Tibial artery (tissue), 4 donors: Measurements from ENCODE around the gene MRFAP1.
"Not testable (repeated sequence)": the region's sequence is repeated elsewhere in the genome, so short reads cannot be mapped to it uniquely, and the experiment has no call there.

Experiments
- DNase-seq, 2 donors: peaks; one replicate each; pipeline ENCODE4 v3.0.0-alpha.2; 2019
- H3K27ac ChIP-seq, 2 donors: fragments of 200-600 bp; sonication (generic) in 1 of 2; 1 replicate in 1 of 2; 2 replicates in 1 of 2; pipeline ENCODE4 v1.5.1; 2018 to 2019; ENCODE audit warnings: mild to moderate bottlenecking in 1 of 2
- H3K27me3 ChIP-seq, 2 donors: fragments of 200-600 bp; sonication (generic) in 1 of 2; one replicate each; pipeline versions ENCODE4 v1.5.1 to v1.6.0; 2016 to 2019
- H3K36me3 ChIP-seq, 3 donors: fragments of 200-600 bp; sonication (generic) in 2 of 3; one replicate each; pipeline ENCODE4 v1.5.1; 2016 to 2019; ENCODE audit warnings: mild to moderate bottlenecking in 2 of 3
- H3K4me1 ChIP-seq, 4 donors: fragments of 200-600 bp; sonication (generic) in 2 of 4; 1 replicate in 3 of 4; 2 replicates in 1 of 4; pipeline ENCODE4 v1.5.1; 2016 to 2019
- H3K4me3 ChIP-seq, 2 donors: fragments of 200-600 bp; sonication (generic) in 1 of 2; 1 replicate in 1 of 2; 2 replicates in 1 of 2; pipeline ENCODE4 v1.5.1; 2018 to 2019; ENCODE audit warnings: mild to moderate bottlenecking in 2 of 2
- H3K9me3 ChIP-seq, 3 donors: fragments of 200-600 bp; sonication (generic) in 1 of 3; one replicate each; pipeline ENCODE4 v1.5.1; 2016 to 2019
- intact Hi-C: fragments of 100-400 bp; cut with DNase I; formaldehyde crosslinking; loops from one replicate; pipeline ENCODE4 v1.15.0; 2023; ENCODE audit warnings: low total_unique reads
- TF ChIP-seq, protein P1 (sequence below), 2 experiments: fragments of 200-600 bp in 1 of 2; fragments of 450-650 bp in 1 of 2; IDR thresholded peaks; one replicate each; pipeline ENCODE4 v1.5.1; 2017 to 2019; ENCODE audit warnings: antibody characterized with exemption in 2 of 2, mild to moderate bottlenecking in 1 of 2, moderate library complexity in 1 of 2

MRFAP1 gene

DNA sequence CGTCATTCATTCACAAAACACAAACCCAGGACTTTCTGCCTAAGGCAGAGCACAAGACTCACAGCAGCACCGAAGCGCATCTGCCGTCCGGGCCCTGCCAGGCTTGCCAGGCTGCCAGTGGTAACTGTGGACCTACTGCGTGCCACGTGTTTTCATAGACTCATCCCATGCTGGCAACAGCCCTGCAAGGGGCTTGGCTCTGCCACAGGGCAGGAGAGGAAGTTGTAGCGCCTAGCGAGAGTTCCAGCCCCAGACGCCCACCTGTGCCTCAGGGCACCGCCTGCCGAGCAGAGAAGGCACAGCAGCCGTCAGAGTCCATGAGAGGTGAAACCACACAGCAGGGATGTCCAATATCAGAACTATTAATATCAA, 18.9 kb upstream of the MRFAP1 start:
- intact Hi-C loops = no loop called here
- H3K36me3 ChIP-seq = peaks cover 22 to 54% (median 43%) of the 10 kb centered on the region in 3 donors
- H3K4me3 ChIP-seq = no peak overlapping the region
- TF ChIP-seq, protein P1, sequence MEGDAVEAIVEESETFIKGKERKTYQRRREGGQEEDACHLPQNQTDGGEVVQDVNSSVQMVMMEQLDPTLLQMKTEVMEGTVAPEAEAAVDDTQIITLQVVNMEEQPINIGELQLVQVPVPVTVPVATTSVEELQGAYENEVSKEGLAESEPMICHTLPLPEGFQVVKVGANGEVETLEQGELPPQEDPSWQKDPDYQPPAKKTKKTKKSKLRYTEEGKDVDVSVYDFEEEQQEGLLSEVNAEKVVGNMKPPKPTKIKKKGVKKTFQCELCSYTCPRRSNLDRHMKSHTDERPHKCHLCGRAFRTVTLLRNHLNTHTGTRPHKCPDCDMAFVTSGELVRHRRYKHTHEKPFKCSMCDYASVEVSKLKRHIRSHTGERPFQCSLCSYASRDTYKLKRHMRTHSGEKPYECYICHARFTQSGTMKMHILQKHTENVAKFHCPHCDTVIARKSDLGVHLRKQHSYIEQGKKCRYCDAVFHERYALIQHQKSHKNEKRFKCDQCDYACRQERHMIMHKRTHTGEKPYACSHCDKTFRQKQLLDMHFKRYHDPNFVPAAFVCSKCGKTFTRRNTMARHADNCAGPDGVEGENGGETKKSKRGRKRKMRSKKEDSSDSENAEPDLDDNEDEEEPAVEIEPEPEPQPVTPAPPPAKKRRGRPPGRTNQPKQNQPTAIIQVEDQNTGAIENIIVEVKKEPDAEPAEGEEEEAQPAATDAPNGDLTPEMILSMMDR (IDR thresholded peaks at IDR 0.05) = no peak
- H3K27ac ChIP-seq = no peak overlapping the region
- H3K4me1 ChIP-seq = no peaks in the 10 kb centered on the region
- H3K9me3 ChIP-seq = no peaks in the 10 kb centered on the region
- H3K27me3 ChIP-seq = no peaks in the 10 kb centered on the region
- DNase-seq = no peak

GRCh38 chr4:6622744-6623143, 17.7 kb upstream of the MRFAP1 start:
- intact Hi-C loops = no loop called here
- Histone ChIP-seq H3K36me3 (peaks cover 17 to 42% (median 31%) of the 10 kb centered on the region in 3 donors), H3K4me3 (no peak overlapping the region), H3K27me3 (no peaks in the 10 kb centered on the region), H3K27ac (no peak overlapping the region), H3K4me1 (no peaks in the 10 kb centered on the region), H3K9me3 (no peaks in the 10 kb centered on the region)
- TF ChIP-seq, protein P1 (IDR thresholded peaks at IDR 0.05) = no peak
- DNase-seq = no peak

DNA sequence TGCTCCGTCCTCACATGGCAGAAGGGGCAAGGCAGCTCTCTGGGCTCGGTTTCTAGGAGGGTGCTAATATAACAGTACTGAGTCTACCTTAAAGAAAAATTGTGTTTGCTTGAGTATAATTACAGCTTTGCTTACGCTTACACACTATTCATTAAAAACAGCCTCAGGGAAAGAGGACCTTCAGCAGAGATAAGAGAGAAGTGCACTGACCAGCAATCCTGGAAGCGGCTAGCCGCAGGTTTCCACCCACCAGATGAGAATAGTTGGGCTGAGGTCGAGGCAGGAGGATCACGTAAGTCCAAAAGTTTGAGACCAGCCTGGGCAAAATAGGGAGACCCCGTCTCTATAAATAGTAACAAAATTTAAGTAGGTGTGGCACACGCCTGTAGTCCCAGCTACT, 15.2 kb upstream of the MRFAP1 start:
- Histone ChIP-seq H3K4me1 (no peaks in the 10 kb centered on the region), H3K27ac (no peak overlapping the region), H3K36me3 (peaks cover 0 to 17% (median 7%) of the 10 kb centered on the region in 3 donors), H3K27me3 (no peaks in the 10 kb centered on the region), H3K9me3 (no peaks in the 10 kb centered on the region), H3K4me3 (no peak overlapping the region)
- intact Hi-C loops = no loop called here
- no peak for DNase-seq
- TF ChIP-seq, protein P1 (IDR thresholded peaks at IDR 0.05) = no peak

- no peak overlapping the region for H3K27ac ChIP-seq
- peak in 1 of 2 donors; percentile 12 for DNase-seq
- H3K36me3 ChIP-seq = peaks cover 0 to 9% (median 4%) of the 10 kb centered on the region in 3 donors
- no peaks in the 10 kb centered on the region for H3K4me1 ChIP-seq
- H3K4me3 ChIP-seq = no peak overlapping the region
- TF ChIP-seq, protein P1 (IDR thresholded peaks at IDR 0.05) = no peak
- H3K9me3 ChIP-seq = no peaks in the 10 kb centered on the region
- no peaks in the 10 kb centered on the region for H3K27me3 ChIP-seq
- intact Hi-C loops = no loop called here
These were observed 14.4 kb upstream of the MRFAP1 start for GRCh38 chr4:6626066-6626465.

DNA sequence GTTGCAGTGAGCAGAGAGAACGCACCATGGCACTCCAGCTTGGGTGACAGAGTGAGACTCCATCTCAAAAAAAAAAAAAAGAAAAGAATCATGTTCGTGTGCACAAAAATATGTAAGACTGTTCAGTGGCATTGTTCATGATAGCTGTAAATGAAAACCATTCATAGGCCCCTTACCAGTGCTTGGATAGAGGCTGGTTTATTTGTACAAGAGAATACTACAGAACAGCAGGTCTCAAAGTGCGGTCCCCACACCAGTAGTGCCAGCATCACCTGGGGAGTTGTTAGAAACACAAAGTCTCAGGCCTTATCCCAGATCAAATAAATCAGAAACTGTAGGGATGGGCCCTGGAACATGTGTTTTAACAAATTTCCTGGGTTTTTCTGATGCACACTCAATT, 12.7 kb upstream of the MRFAP1 start:
- no peak for DNase-seq
- TF ChIP-seq, protein P1 (IDR thresholded peaks at IDR 0.05) = no peak
- no peaks in the 10 kb centered on the region for H3K4me1 ChIP-seq
- no peak overlapping the region for H3K4me3 ChIP-seq
- H3K27ac ChIP-seq = no peak overlapping the region
- no peaks in the 10 kb centered on the region for H3K9me3 ChIP-seq
- intact Hi-C loops = no loop called here
- H3K36me3 ChIP-seq = no peaks in the 10 kb centered on the region
- no peaks in the 10 kb centered on the region for H3K27me3 ChIP-seq

DNA sequence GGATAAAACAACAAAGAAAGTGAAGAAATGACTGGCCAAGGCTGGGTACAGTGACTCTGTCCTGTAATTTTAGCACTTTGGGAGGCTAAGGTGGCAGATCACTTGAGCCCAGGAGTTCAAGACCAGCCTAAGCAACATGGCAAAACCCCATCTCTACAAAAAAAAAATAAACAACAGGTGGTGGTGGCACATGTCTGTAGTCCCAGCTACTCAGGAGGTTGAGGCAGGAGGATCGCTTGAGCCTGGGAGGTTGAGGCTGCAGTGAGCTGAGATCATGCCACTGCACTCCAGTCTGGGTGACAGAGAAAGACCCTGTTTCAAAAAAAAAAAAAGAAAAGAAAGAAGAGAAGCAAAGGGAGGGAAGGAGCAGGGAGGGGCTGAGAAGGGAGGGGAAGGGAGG, 12.0 kb upstream of the MRFAP1 start:
- H3K27me3 ChIP-seq = not testable (repeated sequence)

More for the DNA sequence above, 12.0 kb upstream of the MRFAP1 start:
- intact Hi-C loops, H3K27ac ChIP-seq, H3K4me1 ChIP-seq, H3K9me3 ChIP-seq, H3K36me3 ChIP-seq, DNase-seq, H3K4me3 ChIP-seq: not testable (repeated sequence)
